Loucy (cell line): ENCODE results near the gene NLRP11.

ENCODE experiments used
- H2AFZ ChIP-seq: fragments of 200-600 bp; sonication (generic); 2 replicates; pipeline ENCODE4 v1.6.0; 2016; ENCODE audit warnings: antibody characterized with exemption, mild to moderate bottlenecking, low read length, moderate library complexity
- H3F3A ChIP-seq: fragments of 200-600 bp; 2 replicates; pipeline ENCODE4 v1.6.0; 2016; ENCODE audit warnings: antibody characterized with exemption, low read depth, mild to moderate bottlenecking
- H3K27me3 ChIP-seq: fragments of 200-600 bp; sonication (generic); 2 replicates; pipeline ENCODE4 v1.6.1; 2014; ENCODE audit warnings: low read length, mild to moderate bottlenecking; ENCODE audit not compliant: insufficient read depth, poor library complexity, severe bottlenecking
- H3K36me3 ChIP-seq: fragments of 200-600 bp; sonication (generic); 2 replicates; pipeline ENCODE4 v1.6.1; 2016; ENCODE audit warnings: low read length; ENCODE audit not compliant: insufficient read depth
- H3K4me1 ChIP-seq: fragments of 200-600 bp; sonication (generic); 2 replicates; pipeline ENCODE4 v1.5.1; 2014; ENCODE audit warnings: low read length, mild to moderate bottlenecking; ENCODE audit not compliant: insufficient read depth, poor library complexity, severe bottlenecking
- H3K4me2 ChIP-seq: fragments of 200-600 bp; sonication (generic); 2 replicates; pipeline ENCODE4 v1.6.0; 2014; ENCODE audit warnings: antibody characterized with exemption, low read length, low read depth, mild to moderate bottlenecking; ENCODE audit not compliant: poor library complexity, severe bottlenecking
- H3K4me3 ChIP-seq: fragments of 200-600 bp; sonication (generic); 2 replicates; pipeline ENCODE4 v1.5.1; 2014; ENCODE audit warnings: low read length, mild to moderate bottlenecking, mixed read lengths; ENCODE audit not compliant: poor library complexity, severe bottlenecking
- H3K79me2 ChIP-seq: fragments of 200-600 bp; sonication (generic); 2 replicates; pipeline ENCODE4 v1.6.1; 2014; ENCODE audit warnings: low read length; ENCODE audit not compliant: insufficient read depth
- H3K9ac ChIP-seq: fragments of 200-600 bp; sonication (generic); 2 replicates; pipeline ENCODE4 v1.6.0; 2014; ENCODE audit warnings: mild to moderate bottlenecking, low read depth, low read length, moderate library complexity; ENCODE audit not compliant: poor library complexity, severe bottlenecking
- H3K9me2 ChIP-seq: fragments of 200-600 bp; sonication (generic); replicated peaks from 2 replicates; pipeline ENCODE4 v1.6.1; 2016; ENCODE audit warnings: low read depth, low read length, mixed read lengths
- H3K9me3 ChIP-seq: fragments of 200-600 bp; sonication (generic); 2 replicates; pipeline ENCODE4 v1.6.1; 2014; ENCODE audit warnings: mild to moderate bottlenecking, antibody characterized with exemption, low read length, low read depth; ENCODE audit not compliant: insufficient read depth
- H4K20me1 ChIP-seq: fragments of 200-600 bp; sonication (generic); 2 replicates; pipeline ENCODE4 v1.6.0; 2014; ENCODE audit warnings: antibody characterized with exemption, low read length, mild to moderate bottlenecking; ENCODE audit not compliant: insufficient read depth, poor library complexity, severe bottlenecking
- CTCF ChIP-seq: fragments of 200-600 bp; sonication (generic); conservative IDR thresholded peaks from 2 replicates; pipeline ENCODE4 v1.5.1; 2014; ENCODE audit warnings: mild to moderate bottlenecking, antibody characterized with exemption, low read length
- EZH2phosphoT487 ChIP-seq: fragments of 200-600 bp; IDR thresholded peaks from 2 replicates; pipeline ENCODE4 v1.6.1; 2018; ENCODE audit warnings: antibody characterized with exemption, mild to moderate bottlenecking, moderate library complexity, borderline replicate concordance

Gene NLRP11

GRCh38 chr19:55820037-55820436, 11.8 kb downstream of the NLRP11 start:
- Histone ChIP-seq H3K9me3 (no peaks in the 10 kb centered on the region), H3K27me3 (no peaks in the 10 kb centered on the region)
- TF ChIP-seq EZH2phosphoT487 (no peak), CTCF (no peak)

GRCh38 chr19:55813906-55814305, 17.9 kb downstream of the NLRP11 start:
- no peak overlapping the region for H3K9ac ChIP-seq
- no peaks in the 10 kb centered on the region for H3K27me3 ChIP-seq
- no peaks in the 10 kb centered on the region for H3K9me2 ChIP-seq
- H3K79me2 ChIP-seq = no peaks in the 10 kb centered on the region
- H3K4me3 ChIP-seq = no peak overlapping the region
- H2AFZ ChIP-seq = no peak overlapping the region
- no peaks in the 10 kb centered on the region for H3K9me3 ChIP-seq
- no peak overlapping the region for H3K4me2 ChIP-seq
- no peaks in the 10 kb centered on the region for H4K20me1 ChIP-seq
- no peaks in the 10 kb centered on the region for H3F3A ChIP-seq
- H3K36me3 ChIP-seq = no peaks in the 10 kb centered on the region
- H3K4me1 ChIP-seq = no peaks in the 10 kb centered on the region
- TF ChIP-seq CTCF (no peak), EZH2phosphoT487 (no peak)

More at GRCh38 chr19:55820037-55820436, 11.8 kb downstream of the NLRP11 start:
- no peaks in the 10 kb centered on the region for H3F3A ChIP-seq
- H2AFZ ChIP-seq = no peak overlapping the region
- H3K9ac ChIP-seq = no peak overlapping the region
- no peaks in the 10 kb centered on the region for H3K4me1 ChIP-seq
- no peaks in the 10 kb centered on the region for H3K79me2 ChIP-seq
- no peaks in the 10 kb centered on the region for H3K36me3 ChIP-seq
- H3K9me2 ChIP-seq = no peaks in the 10 kb centered on the region
- no peak overlapping the region for H3K4me2 ChIP-seq
- no peaks in the 10 kb centered on the region for H4K20me1 ChIP-seq
- H3K4me3 ChIP-seq = no peak overlapping the region

GRCh38 chr19:55812449-55812848, 19.4 kb downstream of the NLRP11 start:
- Histone ChIP-seq H3K4me2 (no peak overlapping the region), H3K9ac (no peak overlapping the region), H3K4me3 (no peak overlapping the region), H3K36me3 (no peaks in the 10 kb centered on the region), H3K9me2 (no peaks in the 10 kb centered on the region), H3K27me3 (no peaks in the 10 kb centered on the region), H3K79me2 (no peaks in the 10 kb centered on the region), H3K9me3 (no peaks in the 10 kb centered on the region), H3F3A (no peaks in the 10 kb centered on the region), H3K4me1 (no peaks in the 10 kb centered on the region), H4K20me1 (no peaks in the 10 kb centered on the region), H2AFZ (no peak overlapping the region)
- TF ChIP-seq CTCF (no peak), EZH2phosphoT487 (no peak)
